Lower leg skin (tissue), 4 donors: ENCODE data around the gene CD7. TPM values are rescaled to one million over a fixed set of nuclear protein-coding genes. Genes with fewer than 3 reads are reported as not detected.

ENCODE experiments used
- DNase-seq, 2 donors: peaks; one replicate each; pipeline ENCODE4 v3.0.0-alpha.2; 2019; ENCODE audit warnings: low spot score in 2 of 2
- H3K4me3 ChIP-seq: fragments of 200-600 bp; sonication (generic); 2 replicates; pipeline ENCODE4 v1.5.1; 2017; ENCODE audit warnings: mild to moderate bottlenecking, low read depth; ENCODE audit not compliant: poor library complexity, severe bottlenecking
- CTCF ChIP-seq, 3 donors: fragments of 450-650 bp; IDR thresholded peaks; one replicate each; pipeline ENCODE4 v1.5.1; 2016; ENCODE audit warnings: antibody characterized with exemption in 3 of 3, mild to moderate bottlenecking in 3 of 3, moderate library complexity in 2 of 3
- POLR2A ChIP-seq, 2 donors: fragments of 450-650 bp; IDR thresholded peaks; one replicate each; pipeline ENCODE4 v1.6.1; 2016 to 2017; ENCODE audit warnings: antibody characterized with exemption in 2 of 2, mild to moderate bottlenecking in 1 of 2, moderate library complexity in 1 of 2
- WGBS, 2 donors: methylation state at CpG; one replicate each; pipeline ENCODE4 v1.1.5; 2018; 5-methylcytosine and 5-hydroxymethylcytosine counted together
- intact Hi-C: fragments of 100-400 bp; cut with DNase I; formaldehyde crosslinking; loops from one replicate; pipeline ENCODE4 v1.15.0; 2023; ENCODE audit warnings: low total_unique reads
- total RNA-seq, 4 donors: library from RNA; depleted of rRNA; stranded (reverse); fragments of >200 nt; gene quantifications; one replicate each; pipeline ENCODE4 v1.1.0, GENCODE V29; 2016

The CD7 gene
- total RNA-seq, 4 donors from 2014 or later: 0.45 to 0.99 TPM; not detected in 2

- H3K4me3 ChIP-seq: no peak overlapping the region
- intact Hi-C loops: no loop called here
- no peak for DNase-seq
- TF ChIP-seq CTCF (IDR thresholded peaks at IDR 0.05): no peak
- TF ChIP-seq POLR2A (IDR thresholded peaks at IDR 0.05): no peak
- WGBS, 2 donors: 13 to 16% methylated on average over 13 to 16 of the region's 16 CpGs
Observed at GRCh38 chr17:82334622-82335394, 17.4 kb upstream of the CD7 start.

GRCh38 chr17:82334204-82334621 lies 16.8 kb upstream of the CD7 start:
- no peak for TF ChIP-seq POLR2A (IDR thresholded peaks at IDR 0.05)
- no peak for TF ChIP-seq CTCF (IDR thresholded peaks at IDR 0.05)
- DNase-seq: no peak
- intact Hi-C loops: no loop called here
- H3K4me3 ChIP-seq: no peak overlapping the region
- WGBS, 2 donors: 23 to 25% methylated on average over 12 to 13 of the region's 25 CpGs

- intact Hi-C loops: no loop called here
- WGBS, 2 donors: 0 to 1% methylated on average over 45 to 55 of the region's 90 CpGs
- no peak for TF ChIP-seq POLR2A (IDR thresholded peaks at IDR 0.05)
- no peak for TF ChIP-seq CTCF (IDR thresholded peaks at IDR 0.05)
- DNase-seq: peak; percentile 72 to 97
- peak within 1 kb of the TSS; percentile 41 for H3K4me3 ChIP-seq
Observed at GRCh38 chr17:82333279-82334171, 16.1 kb upstream of the CD7 start, which contains the start of gene SECTM1. SECTM1 (minus strand) TSS chr17:82333766; CDS start chr17:82327240, 6,526 bp downstream.

- peak overlapping the region; percentile 41 for H3K4me3 ChIP-seq
- 4 to 6% methylated on average over 28 to 32 of the region's 32 CpGs for WGBS, 2 donors
- no peak for DNase-seq
- TF ChIP-seq CTCF (IDR thresholded peaks at IDR 0.05) (no peak), POLR2A (IDR thresholded peaks at IDR 0.05) (no peak)
- intact Hi-C loops: no loop called here
Observed at GRCh38 chr17:82332669-82333278, 15.4 kb upstream of the CD7 start.

GRCh38 chr17:82331345-82331939 lies 14.0 kb upstream of the CD7 start:
- 73 to 78% methylated on average over 25 of the region's 25 CpGs for WGBS, 2 donors
- intact Hi-C loops: no loop called here
- no peak for DNase-seq
- TF ChIP-seq POLR2A (IDR thresholded peaks at IDR 0.05) (no peak), CTCF (IDR thresholded peaks at IDR 0.05) (no peak)
- H3K4me3 ChIP-seq: no peak overlapping the region
